ENCODE results near the gene ACOX2. TPM values are rescaled to one million over a fixed set of nuclear protein-coding genes. Genes with fewer than 3 reads are reported as not detected.

ACOX2 gene
- total RNA-seq, 1 donor from 2014 or later, result 7.6 TPM

DNA sequence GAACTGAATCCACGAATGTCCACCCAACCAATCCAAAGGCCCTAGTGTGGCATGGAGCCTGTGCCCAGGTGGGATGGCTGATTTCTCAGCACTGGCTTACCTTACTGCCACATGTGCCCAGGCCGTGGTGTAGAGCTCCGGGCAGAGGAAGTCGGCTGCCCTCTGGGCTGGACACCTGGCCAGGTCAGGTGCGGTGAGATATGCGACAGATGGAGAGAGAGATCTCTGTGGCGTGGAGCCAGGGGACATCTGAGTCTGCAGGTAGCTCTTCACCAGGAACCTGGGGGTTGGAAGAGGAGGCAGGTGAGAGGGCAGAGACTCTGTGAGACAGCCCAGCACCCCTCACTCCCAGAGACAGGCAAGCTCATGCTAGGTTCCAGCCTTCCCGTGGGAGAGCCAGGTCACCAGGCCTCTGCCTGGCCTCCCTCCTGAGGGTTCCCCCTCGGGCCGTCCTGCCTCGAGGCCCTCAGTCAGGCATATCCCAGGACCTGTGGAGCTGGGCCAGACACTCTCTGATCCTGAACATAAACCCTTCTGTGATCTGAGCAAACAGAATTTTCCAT, 12.6 kb downstream of the ACOX2 start:
- Histone ChIP-seq H2AFZ (replicated peaks) (no peak overlapping the region), H3K27me3 (no peaks in the 10 kb centered on the region), H4K20me1 (ENCODE audit: low read depth) (peaks cover 15% of the 10 kb centered on the region), H3K9me3 (ENCODE audit: low read depth) (no peaks in the 10 kb centered on the region), H3K4me3 (no peak overlapping the region), H3K4me2 (no peak overlapping the region), H3K79me2 (ENCODE audit: low read depth) (no peaks in the 10 kb centered on the region), H3K27ac (no peak overlapping the region), H3F3A (ENCODE audit: low read depth) (peaks cover 42% of the 10 kb centered on the region), H3K36me3 (no peaks in the 10 kb centered on the region), H3K9ac (no peak overlapping the region), H3K4me1 (peaks cover 45% of the 10 kb centered on the region)
- H3K9me3 Mint-ChIP-seq, result peaks cover 3% of the 10 kb centered on the region
- peaks cover 71% of the 10 kb centered on the region for H3K4me1 Mint-ChIP-seq
- H3K36me3 Mint-ChIP-seq, result peaks cover 2% of the 10 kb centered on the region
- DNase-seq (ENCODE audit: low spot score), result no peak
- peaks cover 11% of the 10 kb centered on the region for H3K27me3 Mint-ChIP-seq (ENCODE audit: insufficient read depth, low read depth)
- TF ChIP-seq EZH2phosphoT487 (IDR thresholded peaks at IDR 0.05), result no peak
- TF ChIP-seq, protein P1, sequence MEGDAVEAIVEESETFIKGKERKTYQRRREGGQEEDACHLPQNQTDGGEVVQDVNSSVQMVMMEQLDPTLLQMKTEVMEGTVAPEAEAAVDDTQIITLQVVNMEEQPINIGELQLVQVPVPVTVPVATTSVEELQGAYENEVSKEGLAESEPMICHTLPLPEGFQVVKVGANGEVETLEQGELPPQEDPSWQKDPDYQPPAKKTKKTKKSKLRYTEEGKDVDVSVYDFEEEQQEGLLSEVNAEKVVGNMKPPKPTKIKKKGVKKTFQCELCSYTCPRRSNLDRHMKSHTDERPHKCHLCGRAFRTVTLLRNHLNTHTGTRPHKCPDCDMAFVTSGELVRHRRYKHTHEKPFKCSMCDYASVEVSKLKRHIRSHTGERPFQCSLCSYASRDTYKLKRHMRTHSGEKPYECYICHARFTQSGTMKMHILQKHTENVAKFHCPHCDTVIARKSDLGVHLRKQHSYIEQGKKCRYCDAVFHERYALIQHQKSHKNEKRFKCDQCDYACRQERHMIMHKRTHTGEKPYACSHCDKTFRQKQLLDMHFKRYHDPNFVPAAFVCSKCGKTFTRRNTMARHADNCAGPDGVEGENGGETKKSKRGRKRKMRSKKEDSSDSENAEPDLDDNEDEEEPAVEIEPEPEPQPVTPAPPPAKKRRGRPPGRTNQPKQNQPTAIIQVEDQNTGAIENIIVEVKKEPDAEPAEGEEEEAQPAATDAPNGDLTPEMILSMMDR (IDR thresholded peaks at IDR 0.05), result no peak
- no peak for TF ChIP-seq EZH2 (IDR thresholded peaks at IDR 0.05)
- no peak overlapping the region for H3K4me3 Mint-ChIP-seq
- H3K27ac Mint-ChIP-seq, result no peak overlapping the region

DNA sequence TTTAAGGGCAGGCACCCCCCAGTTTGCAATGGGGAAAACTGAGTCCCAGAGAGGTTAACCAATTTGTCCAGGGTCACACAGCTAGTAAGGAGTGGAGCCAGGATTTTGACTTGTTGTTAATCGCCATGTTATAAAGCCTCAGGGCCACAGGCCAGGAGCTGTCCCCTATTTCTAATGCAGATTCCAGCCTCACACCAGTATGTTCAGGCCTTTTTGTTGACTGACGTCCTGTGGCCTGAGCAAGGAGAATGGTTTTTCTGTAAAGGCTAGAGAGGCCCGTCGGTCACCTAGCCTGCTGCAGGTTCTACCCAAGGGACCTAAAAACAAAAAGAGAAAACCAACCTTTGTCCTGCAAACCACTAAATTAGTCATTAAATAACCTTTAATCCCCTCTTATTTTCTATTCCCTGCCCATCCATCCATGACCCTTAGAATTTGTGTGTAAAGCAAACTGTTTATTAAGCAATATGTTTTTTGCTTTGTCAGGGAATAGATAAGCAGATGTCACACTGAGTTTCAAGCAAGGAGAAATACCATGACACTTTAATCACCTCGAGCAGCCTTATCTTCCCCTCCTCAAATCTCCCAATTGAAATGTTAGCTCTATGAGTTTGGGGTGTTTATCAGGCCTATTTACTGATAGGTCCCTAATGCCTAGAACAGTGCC, 14.1 kb downstream of the ACOX2 start:
- Histone ChIP-seq H3K4me2 (peak overlapping the region; percentile 20), H3K27ac (peak overlapping the region; percentile 16), H3F3A (ENCODE audit: low read depth) (peaks cover 42% of the 10 kb centered on the region), H3K36me3 (no peaks in the 10 kb centered on the region), H3K27me3 (no peaks in the 10 kb centered on the region), H3K79me2 (ENCODE audit: low read depth) (no peaks in the 10 kb centered on the region), H2AFZ (replicated peaks) (no peak overlapping the region), H3K4me3 (no peak overlapping the region), H3K9ac (no peak overlapping the region), H3K9me3 (ENCODE audit: low read depth) (no peaks in the 10 kb centered on the region), H4K20me1 (ENCODE audit: low read depth) (peaks cover 15% of the 10 kb centered on the region), H3K4me1 (peaks cover 56% of the 10 kb centered on the region)
- H3K27ac Mint-ChIP-seq, result no peak overlapping the region
- no peak for DNase-seq (ENCODE audit: low spot score)
- H3K27me3 Mint-ChIP-seq (ENCODE audit: insufficient read depth, low read depth), result peaks cover 11% of the 10 kb centered on the region
- no peak overlapping the region for H3K4me3 Mint-ChIP-seq
- peaks cover 3% of the 10 kb centered on the region for H3K9me3 Mint-ChIP-seq
- H3K4me1 Mint-ChIP-seq, result peaks cover 75% of the 10 kb centered on the region
- H3K36me3 Mint-ChIP-seq, result peaks cover 2% of the 10 kb centered on the region
- TF ChIP-seq EZH2 (IDR thresholded peaks at IDR 0.05), result no peak
- TF ChIP-seq, protein P1 (IDR thresholded peaks at IDR 0.05), result no peak
- no peak for TF ChIP-seq EZH2phosphoT487 (IDR thresholded peaks at IDR 0.05)

DNA sequence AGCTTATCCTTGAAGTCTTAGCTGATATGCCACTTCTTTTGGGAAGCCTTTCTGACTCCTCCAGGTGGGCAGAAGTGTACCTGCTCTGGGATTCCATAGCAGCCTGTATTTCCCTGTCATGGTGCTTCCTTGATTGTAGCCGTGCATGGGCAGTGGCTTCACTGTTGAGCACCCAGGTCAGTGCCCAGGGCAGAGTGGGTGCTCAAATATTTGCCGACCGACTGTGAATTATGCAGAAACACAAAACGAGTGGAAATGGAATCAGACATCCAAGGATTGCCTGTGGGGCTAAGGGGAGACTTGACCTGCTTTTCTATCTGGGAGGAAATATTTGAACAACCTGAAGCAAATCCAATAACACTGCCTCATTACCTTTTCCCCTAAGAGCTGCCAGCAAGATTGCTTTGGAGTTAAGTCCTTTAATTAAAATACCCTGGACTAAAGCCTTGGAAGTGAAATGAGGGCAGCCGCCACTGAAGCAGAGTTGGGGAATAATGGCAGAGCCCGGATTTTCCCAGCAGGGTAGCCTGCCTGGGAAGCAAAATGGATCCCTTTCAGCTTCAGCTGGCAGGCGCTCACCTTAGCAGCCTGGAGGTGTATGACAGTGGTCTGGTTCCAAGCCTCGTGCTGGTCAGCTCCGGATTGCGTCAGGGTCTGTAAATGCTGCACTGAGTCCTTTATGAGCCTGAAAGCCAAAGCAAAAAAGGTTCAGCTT, 14.9 kb downstream of the ACOX2 start:
- H4K20me1 ChIP-seq (ENCODE audit: low read depth), result peaks cover 15% of the 10 kb centered on the region
- peak overlapping the region; percentile 15 for H3K27ac ChIP-seq
- H3K79me2 ChIP-seq (ENCODE audit: low read depth), result no peaks in the 10 kb centered on the region
- no peaks in the 10 kb centered on the region for H3K27me3 ChIP-seq
- Mint-ChIP-seq H3K4me3 (no peak overlapping the region), H3K9me3 (peaks cover 3% of the 10 kb centered on the region), H3K4me1 (peaks cover 78% of the 10 kb centered on the region), H3K27me3 (ENCODE audit: insufficient read depth, low read depth) (peaks cover 11% of the 10 kb centered on the region), H3K27ac (peak overlapping the region; percentile 22), H3K36me3 (peaks cover 2% of the 10 kb centered on the region)
- no peak overlapping the region for H3K9ac ChIP-seq
- H3K36me3 ChIP-seq, result no peaks in the 10 kb centered on the region
- no peak overlapping the region for H2AFZ ChIP-seq (replicated peaks)
- peak overlapping the region; percentile 20 for H3K4me2 ChIP-seq
- H3K9me3 ChIP-seq (ENCODE audit: low read depth), result no peaks in the 10 kb centered on the region
- H3F3A ChIP-seq (ENCODE audit: low read depth), result peaks cover 42% of the 10 kb centered on the region
- peak; percentile 86 for DNase-seq (ENCODE audit: low spot score)
- TF ChIP-seq EZH2phosphoT487 (IDR thresholded peaks at IDR 0.05) (no peak), EZH2 (IDR thresholded peaks at IDR 0.05) (no peak)
- TF ChIP-seq, protein P1 (IDR thresholded peaks at IDR 0.05), result no peak
- peaks cover 56% of the 10 kb centered on the region for H3K4me1 ChIP-seq
- no peak overlapping the region for H3K4me3 ChIP-seq
